SK-N-SH (cell line): ENCODE results near the gene SHH. TPM values are rescaled to one million over a fixed set of nuclear protein-coding genes. Genes with fewer than 3 reads are reported as not detected.
A peak's percentile ranks its signal among the peaks of the same experiment; 100 is the strongest.
"Not testable (repeated sequence)": the region's sequence is repeated elsewhere in the genome, so short reads cannot be mapped to it uniquely, and the experiment has no call there.

Experiments
- CTCF ChIA-PET: fragments of 300-600, 350-600 bp; formaldehyde crosslinking; extraction: SDS; loops from one replicate; lab custom pipeline; 2021; lab: Yijun Ruan, JAX
- POLR2A ChIA-PET: fragments of 350-600 bp; sonication (Branson Sonifier 250); formaldehyde crosslinking; extraction: SDS; loops from one replicate; lab custom pipeline; 2020; ENCODE audit warnings: antibody characterized with exemption, inconsistent platforms; lab: Yijun Ruan, JAX
- DNase-seq: peaks from one replicate; pipeline ENCODE4 v3.0.0; 2012
- H2AFZ ChIP-seq: fragments of 200-600 bp; sonication (generic); 2 replicates; pipeline ENCODE4 v1.8.1; 2016; ENCODE audit warnings: antibody characterized with exemption, mild to moderate bottlenecking, low read depth
- H3F3A ChIP-seq: fragments of 200-600 bp; sonication (generic); replicated peaks from 2 replicates; pipeline ENCODE3; 2016; ENCODE audit warnings: antibody characterized with exemption, mild to moderate bottlenecking; ENCODE audit not compliant: insufficient read depth
- H3K27ac ChIP-seq, 2 experiments: fragments of 200-500 bp in 1 of 2; fragments of 200-600 bp in 1 of 2; sonication (Bioruptor generic) in 1 of 2; sonication (generic), shearing (Covaris generic) in 1 of 2; 2 replicates each; pipeline versions ENCODE4 v1.5.1 to v1.6.1; 2014 to 2016; ENCODE audit warnings: low read depth in 2 of 2, inconsistent platforms in 1 of 2, low read length in 1 of 2, mild to moderate bottlenecking in 1 of 2, mixed read lengths in 1 of 2
- H3K27me3 ChIP-seq: fragments of 200-600 bp; sonication (generic), shearing (Covaris generic); 2 replicates; pipeline ENCODE4 v1.6.1; 2016; ENCODE audit warnings: mixed run types; ENCODE audit not compliant: insufficient read depth
- H3K36me3 ChIP-seq, 2 experiments: fragments of 200-500 bp in 1 of 2; fragments of 200-600 bp in 1 of 2; sonication (Bioruptor generic) in 1 of 2; sonication (generic) in 1 of 2; replicated peaks in 1 of 2; 2 replicates each; pipeline versions ENCODE3 to v1.5.1; 2014 to 2016; ENCODE audit warnings: low read length in 1 of 2, mild to moderate bottlenecking in 1 of 2; ENCODE audit not compliant: insufficient read depth in 2 of 2, control insufficient read depth in 1 of 2
- H3K4me1 ChIP-seq, 2 experiments: fragments of 200-500 bp in 1 of 2; fragments of 200-600 bp in 1 of 2; sonication (Bioruptor generic) in 1 of 2; sonication (generic), shearing (Covaris generic) in 1 of 2; 2 replicates each; pipeline versions ENCODE4 v1.5.1 to v1.6.1; 2014 to 2016; ENCODE audit warnings: low read depth in 1 of 2, low read length in 1 of 2, mixed run types in 1 of 2; ENCODE audit not compliant: insufficient read depth in 2 of 2, control insufficient read depth in 1 of 2
- H3K4me2 ChIP-seq: fragments of 200-600 bp; sonication (generic), shearing (Covaris generic); 2 replicates; pipeline ENCODE4 v1.6.1; 2017; ENCODE audit warnings: mixed run types
- H3K4me3 ChIP-seq, 2 experiments: fragments of 200-500 bp in 1 of 2; fragments of 200-600 bp in 1 of 2; sonication (Bioruptor generic) in 1 of 2; sonication (generic), shearing (Covaris generic) in 1 of 2; 2 replicates each; pipeline versions ENCODE4 v1.5.1 to v1.8.1; 2014 to 2016; ENCODE audit warnings: low read depth in 2 of 2, inconsistent platforms in 1 of 2, low read length in 1 of 2, mild to moderate bottlenecking in 1 of 2, mixed read lengths in 1 of 2, moderate library complexity in 1 of 2
- H3K79me2 ChIP-seq: fragments of 200-600 bp; sonication (generic); 2 replicates; pipeline ENCODE4 v1.8.1; 2017; ENCODE audit warnings: mild to moderate bottlenecking; ENCODE audit not compliant: insufficient read depth
- H3K9ac ChIP-seq: fragments of 200-600 bp; sonication (generic); 2 replicates; pipeline ENCODE4 v1.6.1; 2017; ENCODE audit warnings: mixed run types
- H3K9me2 ChIP-seq: fragments of 200-600 bp; sonication (generic); 2 replicates; pipeline ENCODE4 v1.6.1; 2017; ENCODE audit warnings: mixed run types
- H3K9me3 ChIP-seq: fragments of 200-600 bp; sonication (generic); 2 replicates; pipeline ENCODE4 v1.6.1; 2017; ENCODE audit warnings: mixed run types, mild to moderate bottlenecking, moderate library complexity
- H4K20me1 ChIP-seq: fragments of 200-600 bp; sonication (generic); 2 replicates; pipeline ENCODE4 v1.6.1; 2017; ENCODE audit warnings: mild to moderate bottlenecking, mixed run types; ENCODE audit not compliant: insufficient read depth
- CHD2 ChIP-seq: fragments of 150-350 bp; IDR thresholded peaks from 2 replicates; pipeline ENCODE4 v1.6.1; 2018; ENCODE audit warnings: low read length; ENCODE audit not compliant: partially characterized antibody
- FOXJ3 ChIP-seq: sonication (generic); formaldehyde crosslinking; IDR thresholded peaks from 2 replicates; pipeline ENCODE4 v1.5.1; 2020; ENCODE audit warnings: mild to moderate bottlenecking, missing genetic modification reagents
- GABPA ChIP-seq: IDR thresholded peaks from 2 replicates; pipeline ENCODE4 v1.4.0; 2012; ENCODE audit warnings: low read depth, mild to moderate bottlenecking
- RFX5 ChIP-seq: IDR thresholded peaks from 2 replicates; pipeline ENCODE4 v1.6.1; 2012; ENCODE audit warnings: mild to moderate bottlenecking, improper control_type of control experiment, low read length
- TAF1 ChIP-seq: IDR thresholded peaks from 2 replicates; pipeline ENCODE4 v1.6.1; 2012; ENCODE audit warnings: low read depth, mild to moderate bottlenecking, low read length, moderate library complexity, borderline replicate concordance
- TCF12 ChIP-seq: IDR thresholded peaks from 2 replicates; pipeline ENCODE4 v1.4.0; 2012
- YY1 ChIP-seq: IDR thresholded peaks from 2 replicates; pipeline ENCODE4 v1.4.0; 2012; ENCODE audit warnings: low read depth, mild to moderate bottlenecking
- WGBS: methylation state at CpG from one replicate; pipeline ENCODE4 v1.1.6; 2017; ENCODE audit warnings: low lambda C conversion rate; 5-methylcytosine and 5-hydroxymethylcytosine counted together
- polyA plus RNA-seq, 3 experiments: library from polyadenylated mRNA; depleted of rRNA; stranded (reverse); fragments of >200 nt; gene quantifications; 2 replicates each; pipeline ENCODE4 v1.2.3, GENCODE V29; 2012
- TF ChIP-seq, protein P1 (sequence below): IDR thresholded peaks from 2 replicates; pipeline ENCODE4 v1.6.1; 2012; ENCODE audit warnings: mild to moderate bottlenecking, low read depth, low read length, moderate library complexity
- TF ChIP-seq, protein P2 (sequence below): IDR thresholded peaks from 2 replicates; pipeline ENCODE4 v1.4.0; 2012; ENCODE audit warnings: low read depth
- TF ChIP-seq, protein P3 (sequence below): fragments of 150-350 bp; IDR thresholded peaks from 2 replicates; pipeline ENCODE4 v1.6.1; 2016; ENCODE audit warnings: mild to moderate bottlenecking, low read depth, low read length
- TF ChIP-seq, protein P4 (sequence below): IDR thresholded peaks from 2 replicates; pipeline ENCODE4 v1.4.0; 2012; ENCODE audit warnings: low read depth, borderline replicate concordance

The SHH gene
- polyA plus RNA-seq, 1 of the 3 experiments (the other 2 are of a cell fraction) = not detected

DNA sequence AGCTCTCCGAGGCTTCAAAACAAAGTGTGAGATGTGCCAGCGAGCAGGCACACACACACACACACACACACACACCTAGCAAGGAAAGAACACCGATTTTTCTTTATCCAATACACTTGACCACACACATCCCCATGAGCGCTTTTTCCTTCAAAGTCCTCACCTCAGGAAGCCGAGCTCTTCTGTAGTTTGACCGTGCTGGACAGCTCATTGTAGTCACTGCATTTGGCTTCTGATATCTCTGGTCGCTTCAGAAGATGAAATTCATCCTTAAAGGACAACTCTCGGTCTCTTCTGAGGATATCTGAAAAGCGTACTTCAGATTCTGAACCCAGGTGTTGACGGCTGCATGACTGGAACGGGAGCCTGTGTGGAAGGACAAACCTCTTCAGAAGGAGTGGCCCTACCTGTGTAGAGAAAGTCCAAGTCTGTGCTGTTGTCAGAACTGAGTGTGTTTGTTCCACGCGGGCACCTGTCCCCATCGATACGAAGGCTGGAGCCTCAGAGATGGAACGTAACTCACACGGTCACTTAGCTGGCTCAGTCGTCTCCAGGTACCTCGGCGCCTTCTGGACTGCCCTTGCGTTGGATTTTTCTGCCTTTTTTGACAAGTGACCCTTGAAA, 28.1 kb upstream of the SHH start:
- Histone ChIP-seq H2AFZ (no peak overlapping the region), H3K27me3 (peaks cover 95% of the 10 kb centered on the region), H3K27ac (no peak overlapping the region), H3K4me2 (no peak overlapping the region), H4K20me1 (no peaks in the 10 kb centered on the region), H3F3A (no peaks in the 10 kb centered on the region), H3K36me3 (no peaks in the 10 kb centered on the region), H3K79me2 (no peaks in the 10 kb centered on the region), H3K4me3 (no peak overlapping the region), H3K9me3 (no peaks in the 10 kb centered on the region), H3K9me2 (no peaks in the 10 kb centered on the region), H3K9ac (no peak overlapping the region), H3K4me1 (no peaks in the 10 kb centered on the region)
- ChIA-PET POLR2A (no interaction called here), CTCF (interaction anchor here (0.8 to 1.4 kb wide), 2 partner anchors 8 to 12 kb away, joined by 3 to 4 read pairs; no protein-coding TSS in a partner anchor)
- TF ChIP-seq TCF12 = no peak
- TF ChIP-seq, protein P1, sequence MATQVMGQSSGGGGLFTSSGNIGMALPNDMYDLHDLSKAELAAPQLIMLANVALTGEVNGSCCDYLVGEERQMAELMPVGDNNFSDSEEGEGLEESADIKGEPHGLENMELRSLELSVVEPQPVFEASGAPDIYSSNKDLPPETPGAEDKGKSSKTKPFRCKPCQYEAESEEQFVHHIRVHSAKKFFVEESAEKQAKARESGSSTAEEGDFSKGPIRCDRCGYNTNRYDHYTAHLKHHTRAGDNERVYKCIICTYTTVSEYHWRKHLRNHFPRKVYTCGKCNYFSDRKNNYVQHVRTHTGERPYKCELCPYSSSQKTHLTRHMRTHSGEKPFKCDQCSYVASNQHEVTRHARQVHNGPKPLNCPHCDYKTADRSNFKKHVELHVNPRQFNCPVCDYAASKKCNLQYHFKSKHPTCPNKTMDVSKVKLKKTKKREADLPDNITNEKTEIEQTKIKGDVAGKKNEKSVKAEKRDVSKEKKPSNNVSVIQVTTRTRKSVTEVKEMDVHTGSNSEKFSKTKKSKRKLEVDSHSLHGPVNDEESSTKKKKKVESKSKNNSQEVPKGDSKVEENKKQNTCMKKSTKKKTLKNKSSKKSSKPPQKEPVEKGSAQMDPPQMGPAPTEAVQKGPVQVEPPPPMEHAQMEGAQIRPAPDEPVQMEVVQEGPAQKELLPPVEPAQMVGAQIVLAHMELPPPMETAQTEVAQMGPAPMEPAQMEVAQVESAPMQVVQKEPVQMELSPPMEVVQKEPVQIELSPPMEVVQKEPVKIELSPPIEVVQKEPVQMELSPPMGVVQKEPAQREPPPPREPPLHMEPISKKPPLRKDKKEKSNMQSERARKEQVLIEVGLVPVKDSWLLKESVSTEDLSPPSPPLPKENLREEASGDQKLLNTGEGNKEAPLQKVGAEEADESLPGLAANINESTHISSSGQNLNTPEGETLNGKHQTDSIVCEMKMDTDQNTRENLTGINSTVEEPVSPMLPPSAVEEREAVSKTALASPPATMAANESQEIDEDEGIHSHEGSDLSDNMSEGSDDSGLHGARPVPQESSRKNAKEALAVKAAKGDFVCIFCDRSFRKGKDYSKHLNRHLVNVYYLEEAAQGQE = peak; percentile 67; the same call in 1 of the 2 replicates
- 15% methylated on average over 21 of the region's 21 CpGs for WGBS
- DNase-seq = no peak

DNA sequence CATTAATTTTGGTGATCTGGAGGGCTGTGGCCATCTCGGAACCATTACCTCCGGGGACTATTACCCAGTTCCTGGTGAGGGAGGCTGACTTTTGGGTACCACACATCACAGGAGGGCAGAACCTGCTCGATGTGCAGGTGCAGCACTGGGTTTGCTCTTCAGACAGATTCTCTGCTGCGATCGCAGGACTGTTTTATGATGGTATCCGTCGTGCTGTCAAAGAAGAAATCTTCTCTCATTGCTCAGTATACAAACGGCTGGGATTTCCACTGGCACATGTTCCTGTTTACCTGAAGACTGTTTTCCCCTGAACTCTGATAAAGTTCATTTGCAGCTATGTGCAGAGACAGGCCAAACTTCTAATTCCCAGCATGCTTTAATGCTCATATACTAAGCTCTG, 27.2 kb upstream of the SHH start:
- CTCF ChIA-PET = interaction anchor here (1.3 to 1.4 kb wide), 2 partner anchors 12 to 41 kb away, joined by 3 to 4 read pairs; no protein-coding TSS in a partner anchor
- Histone ChIP-seq H3K9ac (no peak overlapping the region), H3K27me3 (peaks cover 95% of the 10 kb centered on the region), H3K27ac (no peak overlapping the region), H3F3A (no peaks in the 10 kb centered on the region), H2AFZ (no peak overlapping the region), H3K36me3 (no peaks in the 10 kb centered on the region), H3K4me1 (no peaks in the 10 kb centered on the region), H4K20me1 (no peaks in the 10 kb centered on the region), H3K4me2 (no peak overlapping the region), H3K4me3 (no peak overlapping the region), H3K9me2 (no peaks in the 10 kb centered on the region), H3K79me2 (no peaks in the 10 kb centered on the region), H3K9me3 (no peaks in the 10 kb centered on the region)
- DNase-seq = no peak
- POLR2A ChIA-PET = no interaction called here
- 28% methylated on average over 8 of the region's 8 CpGs for WGBS
- TF ChIP-seq, protein P2, sequence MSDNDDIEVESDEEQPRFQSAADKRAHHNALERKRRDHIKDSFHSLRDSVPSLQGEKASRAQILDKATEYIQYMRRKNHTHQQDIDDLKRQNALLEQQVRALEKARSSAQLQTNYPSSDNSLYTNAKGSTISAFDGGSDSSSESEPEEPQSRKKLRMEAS = no peak
- TF ChIP-seq YY1 (no peak), GABPA (no peak), FOXJ3 (no peak), TAF1 (no peak), RFX5 (no peak), CHD2 (no peak)
- TF ChIP-seq, protein P3, sequence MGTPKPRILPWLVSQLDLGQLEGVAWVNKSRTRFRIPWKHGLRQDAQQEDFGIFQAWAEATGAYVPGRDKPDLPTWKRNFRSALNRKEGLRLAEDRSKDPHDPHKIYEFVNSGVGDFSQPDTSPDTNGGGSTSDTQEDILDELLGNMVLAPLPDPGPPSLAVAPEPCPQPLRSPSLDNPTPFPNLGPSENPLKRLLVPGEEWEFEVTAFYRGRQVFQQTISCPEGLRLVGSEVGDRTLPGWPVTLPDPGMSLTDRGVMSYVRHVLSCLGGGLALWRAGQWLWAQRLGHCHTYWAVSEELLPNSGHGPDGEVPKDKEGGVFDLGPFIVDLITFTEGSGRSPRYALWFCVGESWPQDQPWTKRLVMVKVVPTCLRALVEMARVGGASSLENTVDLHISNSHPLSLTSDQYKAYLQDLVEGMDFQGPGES = no peak
- TF ChIP-seq, protein P4, sequence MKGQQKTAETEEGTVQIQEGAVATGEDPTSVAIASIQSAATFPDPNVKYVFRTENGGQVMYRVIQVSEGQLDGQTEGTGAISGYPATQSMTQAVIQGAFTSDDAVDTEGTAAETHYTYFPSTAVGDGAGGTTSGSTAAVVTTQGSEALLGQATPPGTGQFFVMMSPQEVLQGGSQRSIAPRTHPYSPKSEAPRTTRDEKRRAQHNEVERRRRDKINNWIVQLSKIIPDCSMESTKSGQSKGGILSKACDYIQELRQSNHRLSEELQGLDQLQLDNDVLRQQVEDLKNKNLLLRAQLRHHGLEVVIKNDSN = no peak

DNA sequence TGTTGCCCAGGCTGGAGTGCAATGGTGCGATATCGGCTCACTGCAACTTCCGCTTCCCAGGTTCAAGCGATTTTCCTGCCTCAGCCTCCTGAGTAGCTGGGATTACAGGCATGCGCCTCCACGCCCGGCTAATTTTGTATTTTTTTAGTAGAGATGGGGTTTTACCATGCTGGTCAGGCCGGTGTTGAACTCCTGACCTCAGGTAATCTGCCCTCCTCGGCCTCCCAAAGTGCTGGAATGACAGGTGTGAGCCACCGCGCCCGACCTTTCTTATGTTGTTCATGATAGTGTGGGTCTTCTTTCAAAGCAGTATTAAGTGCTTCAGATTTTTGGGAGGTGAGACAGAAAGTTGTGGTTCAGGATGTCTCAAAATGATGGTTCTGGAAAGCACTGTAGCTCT, 26.0 kb upstream of the SHH start:
- H3K9me3 ChIP-seq, H2AFZ ChIP-seq, DNase-seq, H4K20me1 ChIP-seq, H3F3A ChIP-seq, H3K4me3 ChIP-seq, H3K4me1 ChIP-seq, H3K36me3 ChIP-seq, H3K27ac ChIP-seq, H3K79me2 ChIP-seq, H3K9me2 ChIP-seq, H3K9ac ChIP-seq, H3K4me2 ChIP-seq: not testable (repeated sequence)
- CTCF ChIA-PET = interaction anchor here (1.3 kb wide), 1 partner anchor 39 kb away, joined by 3 read pairs; no protein-coding TSS in a partner anchor
- POLR2A ChIA-PET = interaction anchor here (0.6 kb wide), 1 partner anchor 336 kb away, joined by 3 read pairs; no protein-coding TSS in a partner anchor
- WGBS = 32% methylated on average over 12 of the region's 12 CpGs
- H3K27me3 ChIP-seq = peaks cover 95% of the 10 kb centered on the region
